ENCODE results near the gene PHLDA3.

Gene PHLDA3

DNA sequence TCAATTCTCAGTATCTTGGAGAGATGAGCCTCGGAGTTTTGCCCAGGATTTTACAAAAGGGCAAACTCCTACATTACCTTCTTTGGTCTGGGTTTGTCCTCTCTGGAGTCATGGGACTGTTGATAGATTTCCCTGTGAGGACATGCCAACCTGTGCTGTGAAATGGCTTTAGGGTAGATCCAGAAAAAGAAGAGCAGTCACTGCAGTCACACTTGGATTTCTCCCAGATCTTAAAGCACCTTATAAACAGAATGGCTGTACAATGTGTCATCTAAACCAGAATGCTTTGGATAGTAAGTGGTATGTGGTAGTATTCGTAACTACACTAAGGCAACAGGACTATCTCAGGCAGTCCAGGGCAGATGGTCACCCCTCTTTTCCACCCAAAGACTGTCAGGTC, 39.8 kb upstream of the PHLDA3 start:
- TF ChIP-seq, protein P1, sequence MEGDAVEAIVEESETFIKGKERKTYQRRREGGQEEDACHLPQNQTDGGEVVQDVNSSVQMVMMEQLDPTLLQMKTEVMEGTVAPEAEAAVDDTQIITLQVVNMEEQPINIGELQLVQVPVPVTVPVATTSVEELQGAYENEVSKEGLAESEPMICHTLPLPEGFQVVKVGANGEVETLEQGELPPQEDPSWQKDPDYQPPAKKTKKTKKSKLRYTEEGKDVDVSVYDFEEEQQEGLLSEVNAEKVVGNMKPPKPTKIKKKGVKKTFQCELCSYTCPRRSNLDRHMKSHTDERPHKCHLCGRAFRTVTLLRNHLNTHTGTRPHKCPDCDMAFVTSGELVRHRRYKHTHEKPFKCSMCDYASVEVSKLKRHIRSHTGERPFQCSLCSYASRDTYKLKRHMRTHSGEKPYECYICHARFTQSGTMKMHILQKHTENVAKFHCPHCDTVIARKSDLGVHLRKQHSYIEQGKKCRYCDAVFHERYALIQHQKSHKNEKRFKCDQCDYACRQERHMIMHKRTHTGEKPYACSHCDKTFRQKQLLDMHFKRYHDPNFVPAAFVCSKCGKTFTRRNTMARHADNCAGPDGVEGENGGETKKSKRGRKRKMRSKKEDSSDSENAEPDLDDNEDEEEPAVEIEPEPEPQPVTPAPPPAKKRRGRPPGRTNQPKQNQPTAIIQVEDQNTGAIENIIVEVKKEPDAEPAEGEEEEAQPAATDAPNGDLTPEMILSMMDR (IDR thresholded peaks at IDR 0.05; ENCODE audit: low read length) = no peak
- no peak for TF ChIP-seq EZH2 (IDR thresholded peaks at IDR 0.05; ENCODE audit: borderline replicate concordance, low read length)
- no peak overlapping the region for H3K9ac ChIP-seq (ENCODE audit: low read length)
- no peaks in the 10 kb centered on the region for H3K79me2 ChIP-seq (ENCODE audit: insufficient read depth, low read length)
- H4K20me1 ChIP-seq (ENCODE audit: insufficient read depth, low read length) = no peaks in the 10 kb centered on the region
- H3K9me3 ChIP-seq (ENCODE audit: low read length) = no peaks in the 10 kb centered on the region
- H3F3A ChIP-seq (ENCODE audit: insufficient read depth, low read length) = no peaks in the 10 kb centered on the region
- H3K27me3 ChIP-seq (ENCODE audit: insufficient read depth, low read length) = no peaks in the 10 kb centered on the region
- peaks cover 78% of the 10 kb centered on the region for H3K4me1 ChIP-seq (ENCODE audit: insufficient read depth, low read length, severe bottlenecking)
- no peaks in the 10 kb centered on the region for H3K9me2 ChIP-seq (ENCODE audit: low read depth, low read length)
- no peaks in the 10 kb centered on the region for H3K36me3 ChIP-seq (ENCODE audit: insufficient read depth, low read length)
- no peak overlapping the region for H3K4me3 ChIP-seq (ENCODE audit: low read depth, low read length, poor library complexity, severe bottlenecking)
- no peak overlapping the region for H2AFZ ChIP-seq (ENCODE audit: low read length)
- peak overlapping the region; percentile 77 for H3K27ac ChIP-seq (ENCODE audit: low read depth, low read length, poor library complexity, severe bottlenecking)
- H3K4me2 ChIP-seq (ENCODE audit: low read length) = peak overlapping the region; percentile 11; the same call in 1 of the 2 replicates

DNA sequence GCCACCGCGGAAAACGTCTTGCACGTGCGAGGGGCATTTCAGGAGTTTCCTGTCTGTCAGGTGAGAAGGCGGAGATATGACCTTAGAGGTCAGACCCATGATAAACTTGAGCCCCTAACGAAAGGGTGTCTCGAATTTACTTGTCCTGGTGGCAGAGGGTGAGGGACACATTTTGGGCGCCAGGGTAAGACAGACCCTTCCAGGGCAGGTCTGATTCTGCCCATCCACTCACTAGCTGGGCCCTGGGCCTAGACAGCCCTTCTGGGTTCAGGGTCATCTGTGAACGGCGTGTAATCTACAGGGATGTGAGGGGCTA, 38.3 kb upstream of the PHLDA3 start:
- Histone ChIP-seq H4K20me1 (ENCODE audit: insufficient read depth, low read length) (no peaks in the 10 kb centered on the region), H3K4me3 (ENCODE audit: low read depth, low read length, poor library complexity, severe bottlenecking) (peak overlapping the region; percentile 71), H3K9me2 (ENCODE audit: low read depth, low read length) (no peaks in the 10 kb centered on the region), H3K4me1 (ENCODE audit: insufficient read depth, low read length, severe bottlenecking) (peaks cover 87% of the 10 kb centered on the region), H3K9me3 (ENCODE audit: low read length) (no peaks in the 10 kb centered on the region), H2AFZ (ENCODE audit: low read length) (0 out of 2 replicates have a peak overlapping the region, but pooled peaks have one; percentile 5), H3K79me2 (ENCODE audit: insufficient read depth, low read length) (no peaks in the 10 kb centered on the region), H3K27ac (ENCODE audit: low read depth, low read length, poor library complexity, severe bottlenecking) (peak overlapping the region; percentile 77), H3K9ac (ENCODE audit: low read length) (peak overlapping the region; percentile 75), H3K36me3 (ENCODE audit: insufficient read depth, low read length) (no peaks in the 10 kb centered on the region), H3K4me2 (ENCODE audit: low read length) (peak overlapping the region; percentile 94), H3K27me3 (ENCODE audit: insufficient read depth, low read length) (no peaks in the 10 kb centered on the region), H3F3A (ENCODE audit: insufficient read depth, low read length) (no peaks in the 10 kb centered on the region)
- TF ChIP-seq EZH2 (IDR thresholded peaks at IDR 0.05; ENCODE audit: borderline replicate concordance, low read length) = no peak
- TF ChIP-seq, protein P1 (IDR thresholded peaks at IDR 0.05; ENCODE audit: low read length) = no peak

DNA sequence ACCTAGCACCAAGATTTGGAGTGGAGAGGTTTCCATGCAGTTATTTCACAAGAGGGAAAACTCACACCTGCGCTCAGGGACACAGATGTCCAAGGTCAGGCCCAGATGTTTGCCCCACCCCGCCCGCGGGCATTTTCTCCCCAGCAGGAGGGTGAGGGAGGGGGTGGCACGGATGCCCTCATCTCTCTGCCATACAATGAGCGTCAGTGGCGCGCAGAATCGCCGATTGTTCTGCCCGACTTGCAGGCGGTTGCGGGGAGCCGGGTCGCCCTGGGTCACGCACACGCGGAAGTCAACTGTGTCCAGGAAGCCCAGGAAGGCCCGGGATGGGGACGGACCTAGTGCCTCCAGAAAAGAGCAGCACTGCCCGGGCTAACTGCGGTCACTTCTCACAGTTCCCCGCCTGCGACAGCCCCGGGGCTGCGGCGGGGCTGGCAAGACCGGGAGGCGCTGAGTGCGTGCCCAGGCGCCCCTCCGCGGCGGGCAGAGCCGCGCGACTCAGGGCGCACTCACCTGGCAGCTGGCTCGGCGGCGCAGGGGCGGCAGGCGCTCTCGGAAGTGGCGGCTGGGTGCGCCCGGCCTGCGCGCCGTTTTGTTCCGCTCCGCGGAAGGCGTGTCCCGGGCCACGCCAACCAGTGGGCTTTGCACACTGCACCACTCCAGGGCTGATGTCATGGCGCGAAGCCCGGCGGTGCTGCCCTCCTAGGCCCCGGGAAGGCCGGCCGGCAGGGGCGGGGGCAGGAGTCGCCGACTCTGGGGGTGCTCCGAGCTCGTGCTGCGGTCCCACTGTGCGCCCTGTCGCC, 37.8 kb upstream of the PHLDA3 start, which contains the start of gene CSRP1:
Gene CSRP1 (minus strand): TSS at position 567 of the 803 bp plus-strand sequence. CDS start 10,820 bp downstream, outside the sequence.
- H3K79me2 ChIP-seq (ENCODE audit: insufficient read depth, low read length) = no peaks in the 10 kb centered on the region
- H3K4me1 ChIP-seq (ENCODE audit: insufficient read depth, low read length, severe bottlenecking) = peaks cover 85% of the 10 kb centered on the region

More for the DNA sequence above, 37.8 kb upstream of the PHLDA3 start, which contains the start of gene CSRP1:
- Histone ChIP-seq H3K9ac (ENCODE audit: low read length) (peak within 1 kb of the TSS; percentile 75), H3K4me2 (ENCODE audit: low read length) (peak within 1 kb of the TSS; percentile 94), H3K9me3 (ENCODE audit: low read length) (no peaks in the 10 kb centered on the region), H3K4me3 (ENCODE audit: low read depth, low read length, poor library complexity, severe bottlenecking) (peak within 1 kb of the TSS; percentile 71), H3K27me3 (ENCODE audit: insufficient read depth, low read length) (no peaks in the 10 kb centered on the region), H2AFZ (ENCODE audit: low read length) (0 out of 2 replicates have a peak within 1 kb of the TSS, but pooled peaks have one; percentile 5), H3K9me2 (ENCODE audit: low read depth, low read length) (no peaks in the 10 kb centered on the region), H4K20me1 (ENCODE audit: insufficient read depth, low read length) (no peaks in the 10 kb centered on the region), H3K36me3 (ENCODE audit: insufficient read depth, low read length) (no peaks in the 10 kb centered on the region), H3F3A (ENCODE audit: insufficient read depth, low read length) (no peaks in the 10 kb centered on the region), H3K27ac (ENCODE audit: low read depth, low read length, poor library complexity, severe bottlenecking) (peak within 1 kb of the TSS; percentile 77)
- TF ChIP-seq, protein P1 (IDR thresholded peaks at IDR 0.05; ENCODE audit: low read length) = no peak
- no peak for TF ChIP-seq EZH2 (IDR thresholded peaks at IDR 0.05; ENCODE audit: borderline replicate concordance, low read length)
